ENCODE measurements around the gene SCAMP4.

The SCAMP4 gene

DNA sequence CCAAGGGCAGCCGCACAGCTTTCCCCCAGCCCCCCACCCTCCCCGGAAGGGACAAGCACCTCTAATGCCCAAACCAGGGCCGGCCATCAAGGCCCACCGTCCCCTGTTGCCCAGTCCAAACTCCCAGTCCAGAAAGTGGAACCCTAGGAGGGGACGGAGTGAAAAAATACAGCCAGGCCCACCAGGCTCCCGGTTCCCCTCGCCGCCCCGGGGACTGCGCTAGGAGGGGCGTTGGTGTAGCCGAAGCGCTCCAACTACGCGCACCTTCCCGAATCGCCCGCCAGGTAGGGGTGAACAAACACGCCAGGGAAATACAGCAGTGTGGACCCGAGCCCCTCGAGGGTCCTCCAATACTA is 43.2 kb upstream of the SCAMP4 start:
- Histone ChIP-seq H3K56ac (ENCODE audit: low read length) (peak overlapping the region; percentile 90), H3K4me3 (ENCODE audit: low read length) (peak overlapping the region; percentile 84), H3K4ac (ENCODE audit: low read depth, low read length) (no peak overlapping the region), H3K23ac (ENCODE audit: low read length) (no peak overlapping the region), H3K27me3 (ENCODE audit: insufficient read depth, low read length, poor library complexity) (no peaks in the 10 kb centered on the region), H3K18ac (ENCODE audit: low read length) (peak overlapping the region; percentile 71), H4K8ac (ENCODE audit: low read depth, low read length) (no peak overlapping the region), H2AK5ac (ENCODE audit: low read length) (no peak overlapping the region), H2BK120ac (ENCODE audit: low read depth, low read length) (no peak overlapping the region), H3K4me2 (ENCODE audit: low read length) (peak overlapping the region; percentile 84), H2BK15ac (replicated peaks; ENCODE audit: low read depth) (no peak overlapping the region), H3K4me1 (ENCODE audit: control insufficient read depth, low read depth, low read length) (peaks cover 13% of the 10 kb centered on the region), H3K36me3 (ENCODE audit: control insufficient read depth, insufficient read depth, low read length) (no peaks in the 10 kb centered on the region), H3K79me1 (ENCODE audit: low read length) (peaks cover 13% of the 10 kb centered on the region), H2BK5ac (ENCODE audit: low read length) (no peak overlapping the region), H4K5ac (ENCODE audit: low read length) (no peak overlapping the region), H3K9ac (ENCODE audit: low read length) (peak overlapping the region; percentile 82), H3K79me2 (ENCODE audit: control insufficient read depth, insufficient read depth, low read length) (peaks cover 49% of the 10 kb centered on the region), H3K27ac (ENCODE audit: low read depth, low read length) (no peak overlapping the region)
- no CpG with 5 or more reads among the region's 21 CpGs for WGBS (ENCODE audit: extremely low coverage, insufficient coverage, low lambda C conversion rate)
- DNase-seq = no peak

DNA sequence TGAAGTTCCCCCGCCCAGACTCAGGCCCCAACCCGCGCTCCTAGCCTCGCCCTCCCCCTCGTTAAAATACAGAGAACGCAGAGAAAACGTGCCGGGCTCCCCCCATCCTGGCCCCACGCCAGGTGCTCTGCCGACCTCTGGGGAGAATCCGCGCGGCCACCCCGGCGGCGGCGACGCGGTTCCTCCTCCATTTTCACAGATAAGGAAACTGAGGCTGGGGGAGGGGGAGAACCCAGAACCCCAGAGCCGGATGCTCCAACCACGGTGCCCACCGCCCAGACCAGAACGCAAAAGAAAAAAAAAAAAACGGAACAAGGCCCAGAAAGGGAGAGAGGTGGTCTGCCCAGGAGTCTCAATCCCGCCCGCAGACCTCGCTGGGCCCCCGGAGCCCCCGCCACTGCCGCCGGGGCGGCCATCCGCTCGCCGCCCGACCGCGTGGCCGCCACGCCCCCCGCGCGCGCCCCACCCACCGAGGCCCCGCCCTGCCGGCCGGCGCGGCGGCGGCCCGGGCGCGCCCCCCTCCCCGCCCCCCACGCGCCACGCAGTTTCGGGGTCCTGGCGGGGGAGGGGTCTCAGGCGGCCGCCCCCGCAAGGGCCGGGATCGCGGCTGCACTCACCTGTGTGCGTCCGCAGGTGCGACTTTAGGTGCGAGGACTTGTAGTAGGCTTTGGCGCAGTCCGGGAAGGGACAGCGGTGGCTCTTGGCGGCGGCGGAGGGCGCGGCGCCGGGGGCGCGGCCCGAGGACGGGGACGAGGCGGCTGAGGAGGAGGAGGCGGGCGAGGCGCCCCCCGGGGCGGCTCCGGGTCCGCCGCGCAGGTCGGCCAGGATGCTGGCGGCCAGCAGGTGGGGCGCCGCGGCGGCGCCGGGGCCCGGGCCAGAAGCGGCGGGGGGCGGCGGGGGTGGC is 42.5 kb upstream of the SCAMP4 start:
- no peak overlapping the region for H2BK5ac ChIP-seq (ENCODE audit: low read length)
- H2AK5ac ChIP-seq (ENCODE audit: low read length) = no peak overlapping the region
- no peak overlapping the region for H4K5ac ChIP-seq (ENCODE audit: low read length)
- no peak overlapping the region for H3K23ac ChIP-seq (ENCODE audit: low read length)
- WGBS (ENCODE audit: extremely low coverage, insufficient coverage, low lambda C conversion rate) = no CpG with 5 or more reads among the region's 109 CpGs
- H3K4me2 ChIP-seq (ENCODE audit: low read length) = peak overlapping the region; percentile 84
- peaks cover 46% of the 10 kb centered on the region for H3K79me2 ChIP-seq (ENCODE audit: control insufficient read depth, insufficient read depth, low read length)
- peak overlapping the region; percentile 90 for H3K56ac ChIP-seq (ENCODE audit: low read length)
- H3K4me1 ChIP-seq (ENCODE audit: control insufficient read depth, low read depth, low read length) = peaks cover 12% of the 10 kb centered on the region
- H3K18ac ChIP-seq (ENCODE audit: low read length) = peak overlapping the region; percentile 81
- H3K9ac ChIP-seq (ENCODE audit: low read length) = peak overlapping the region; percentile 90
- no peak overlapping the region for H2BK120ac ChIP-seq (ENCODE audit: low read depth, low read length)
- peak; percentile 65 for DNase-seq
- no peak overlapping the region for H2BK15ac ChIP-seq (replicated peaks; ENCODE audit: low read depth)
- no peaks in the 10 kb centered on the region for H3K27me3 ChIP-seq (ENCODE audit: insufficient read depth, low read length, poor library complexity)
- no peak overlapping the region for H4K8ac ChIP-seq (ENCODE audit: low read depth, low read length)
- no peaks in the 10 kb centered on the region for H3K36me3 ChIP-seq (ENCODE audit: control insufficient read depth, insufficient read depth, low read length)
- H3K4ac ChIP-seq (ENCODE audit: low read depth, low read length) = peak overlapping the region; percentile 40
- peak overlapping the region; percentile 80 for H3K27ac ChIP-seq (ENCODE audit: low read depth, low read length)
- H3K4me3 ChIP-seq (ENCODE audit: low read length) = peak overlapping the region; percentile 88
- H3K79me1 ChIP-seq (ENCODE audit: low read length) = peaks cover 13% of the 10 kb centered on the region

DNA sequence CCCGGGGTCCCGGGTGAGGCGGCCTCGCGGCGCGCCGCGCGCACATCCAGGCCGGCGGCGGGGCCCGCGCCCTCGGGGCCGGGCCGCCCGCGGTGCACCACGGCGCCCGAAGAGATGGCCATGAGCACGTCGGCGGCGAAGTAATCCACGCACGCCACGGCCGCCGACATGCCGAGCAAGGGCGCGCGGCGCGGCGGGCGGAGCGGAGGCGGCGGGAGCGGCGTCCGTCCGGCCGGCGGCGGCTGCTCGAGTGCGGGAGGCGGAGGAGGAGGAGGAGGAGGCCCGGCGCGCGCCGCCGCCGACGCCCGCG is 41.9 kb upstream of the SCAMP4 start, which contains the start of gene KLF16:
Gene KLF16 (minus strand): TSS at position 252 of the 310 bp plus-strand sequence. CDS start 82 bp downstream, at position 170.
- Histone ChIP-seq H2BK15ac (replicated peaks; ENCODE audit: low read depth) (peak within 1 kb of the TSS; percentile 10), H3K4me3 (ENCODE audit: low read length) (peak within 1 kb of the TSS; percentile 88), H3K79me2 (ENCODE audit: control insufficient read depth, insufficient read depth, low read length) (peaks cover 40% of the 10 kb centered on the region), H2BK120ac (ENCODE audit: low read depth, low read length) (peak within 1 kb of the TSS; percentile 69), H2BK5ac (ENCODE audit: low read length) (peak within 1 kb of the TSS; percentile 27), H2AK5ac (ENCODE audit: low read length) (no peak within 1 kb of the TSS), H3K27me3 (ENCODE audit: insufficient read depth, low read length, poor library complexity) (no peaks in the 10 kb centered on the region), H3K18ac (ENCODE audit: low read length) (peak within 1 kb of the TSS; percentile 96), H3K9ac (ENCODE audit: low read length) (peak within 1 kb of the TSS; percentile 94), H3K4me2 (ENCODE audit: low read length) (peak within 1 kb of the TSS; percentile 84), H3K23ac (ENCODE audit: low read length) (no peak within 1 kb of the TSS), H4K8ac (ENCODE audit: low read depth, low read length) (peak within 1 kb of the TSS; percentile 82), H3K79me1 (ENCODE audit: low read length) (peaks cover 10% of the 10 kb centered on the region), H3K4me1 (ENCODE audit: control insufficient read depth, low read depth, low read length) (peaks cover 10% of the 10 kb centered on the region), H3K4ac (ENCODE audit: low read depth, low read length) (peak within 1 kb of the TSS; percentile 98), H3K56ac (ENCODE audit: low read length) (peak within 1 kb of the TSS; percentile 93), H3K36me3 (ENCODE audit: control insufficient read depth, insufficient read depth, low read length) (no peaks in the 10 kb centered on the region), H3K27ac (ENCODE audit: low read depth, low read length) (peak within 1 kb of the TSS; percentile 92), H4K5ac (ENCODE audit: low read length) (no peak within 1 kb of the TSS)
- DNase-seq = no peak
- WGBS (ENCODE audit: extremely low coverage, insufficient coverage, low lambda C conversion rate) = no CpG with 5 or more reads among the region's 63 CpGs

DNA sequence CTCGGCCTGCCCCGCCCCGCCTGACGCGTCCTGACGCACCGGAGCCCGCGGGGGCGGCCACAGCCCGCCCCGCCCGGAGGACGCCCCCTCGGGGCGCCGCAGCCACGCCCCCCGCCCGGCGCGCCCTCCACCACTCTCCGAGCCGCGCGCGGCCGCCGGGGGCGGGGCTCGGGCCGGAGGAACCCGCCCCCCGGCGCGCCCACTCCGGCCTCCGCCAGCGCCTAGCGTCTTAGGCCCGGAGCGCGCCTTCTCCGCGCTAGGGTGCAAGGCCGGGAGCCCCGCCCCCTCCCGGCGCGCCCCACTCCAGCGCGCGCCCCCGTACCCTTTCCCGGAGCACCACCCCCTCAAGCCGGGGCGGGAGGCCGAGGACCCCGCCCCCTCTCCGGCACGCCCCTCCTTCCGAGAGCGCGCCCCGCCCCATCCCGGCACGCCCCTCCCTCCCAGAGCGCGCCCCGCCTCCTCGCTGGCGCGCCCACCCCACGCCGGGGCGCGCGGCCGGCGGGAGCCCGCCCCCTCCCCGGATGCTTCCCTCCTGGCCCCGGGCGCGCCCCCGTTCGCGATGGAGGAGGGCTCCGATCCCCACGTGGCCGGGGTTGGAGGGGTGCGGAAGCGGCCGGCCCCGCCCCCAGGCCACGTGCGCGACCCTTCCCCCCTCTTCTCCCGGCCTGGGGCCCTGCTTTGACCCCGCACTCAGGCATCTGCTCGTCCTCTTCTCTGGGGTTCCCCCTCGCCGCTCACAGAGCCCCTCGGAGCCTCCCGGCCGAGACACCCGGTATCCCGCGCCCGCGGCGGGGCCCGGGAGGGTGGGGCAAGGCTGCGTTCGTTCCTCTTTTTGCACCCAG is 41.3 kb upstream of the SCAMP4 start:
- H3K4me2 ChIP-seq (ENCODE audit: low read length) = peak overlapping the region; percentile 39
- H2BK5ac ChIP-seq (ENCODE audit: low read length) = peak overlapping the region; percentile 27
- H3K36me3 ChIP-seq (ENCODE audit: control insufficient read depth, insufficient read depth, low read length) = no peaks in the 10 kb centered on the region
- peak overlapping the region; percentile 98 for H3K4ac ChIP-seq (ENCODE audit: low read depth, low read length)
- H4K8ac ChIP-seq (ENCODE audit: low read depth, low read length) = peak overlapping the region; percentile 82
- H3K9ac ChIP-seq (ENCODE audit: low read length) = peak overlapping the region; percentile 94
- H3K4me1 ChIP-seq (ENCODE audit: control insufficient read depth, low read depth, low read length) = peaks cover 10% of the 10 kb centered on the region
- peak overlapping the region; percentile 69 for H2BK120ac ChIP-seq (ENCODE audit: low read depth, low read length)
- H3K23ac ChIP-seq (ENCODE audit: low read length) = no peak overlapping the region
- no CpG with 5 or more reads among the region's 115 CpGs for WGBS (ENCODE audit: extremely low coverage, insufficient coverage, low lambda C conversion rate)
- DNase-seq = peak; percentile 96
- H3K79me2 ChIP-seq (ENCODE audit: control insufficient read depth, insufficient read depth, low read length) = peaks cover 34% of the 10 kb centered on the region
- peak overlapping the region; percentile 92 for H3K27ac ChIP-seq (ENCODE audit: low read depth, low read length)
- H2AK5ac ChIP-seq (ENCODE audit: low read length) = no peak overlapping the region
- peak overlapping the region; percentile 93 for H3K56ac ChIP-seq (ENCODE audit: low read length)
- H3K27me3 ChIP-seq (ENCODE audit: insufficient read depth, low read length, poor library complexity) = no peaks in the 10 kb centered on the region
- H4K5ac ChIP-seq (ENCODE audit: low read length) = no peak overlapping the region
- peaks cover 6% of the 10 kb centered on the region for H3K79me1 ChIP-seq (ENCODE audit: low read length)
- H3K18ac ChIP-seq (ENCODE audit: low read length) = peak overlapping the region; percentile 96
- peak overlapping the region; percentile 54 for H3K4me3 ChIP-seq (ENCODE audit: low read length)
- peak overlapping the region; percentile 10 for H2BK15ac ChIP-seq (replicated peaks; ENCODE audit: low read depth)

DNA sequence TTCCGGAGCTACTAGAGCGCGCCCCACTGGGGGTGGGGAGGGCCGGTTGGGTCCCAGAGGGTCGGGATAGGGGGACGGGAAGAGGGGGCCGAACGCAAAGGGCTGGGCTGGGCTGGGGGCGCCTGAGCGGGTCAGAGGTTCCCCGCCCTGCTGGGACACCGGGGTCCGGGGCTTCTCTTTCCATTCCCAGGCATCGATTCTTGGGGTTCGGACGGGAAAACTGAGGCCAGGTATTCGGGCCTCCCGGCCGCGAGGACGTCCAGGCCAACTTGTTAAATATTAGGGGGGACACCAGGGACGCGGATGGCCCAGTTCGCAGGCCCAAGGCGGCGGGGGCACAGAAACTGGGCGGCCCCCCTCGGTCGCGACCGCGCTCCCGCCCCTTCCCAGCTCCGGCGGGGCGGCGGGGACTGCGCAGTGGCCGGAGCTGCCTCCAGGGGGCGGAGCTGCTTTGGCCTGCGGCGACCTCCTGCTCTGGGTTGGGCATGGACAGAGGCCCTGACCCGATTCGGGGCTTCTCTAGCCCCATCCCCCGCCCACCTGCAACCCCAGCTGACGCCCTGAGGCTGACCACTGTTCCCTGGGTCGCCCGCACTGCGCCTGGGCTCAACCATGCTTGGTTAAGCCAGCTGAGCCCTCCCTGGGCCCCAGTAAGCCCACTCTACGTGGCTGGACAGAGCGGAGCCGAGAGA is 40.6 kb upstream of the SCAMP4 start:
- H3K27me3 ChIP-seq (ENCODE audit: insufficient read depth, low read length, poor library complexity) = no peaks in the 10 kb centered on the region
- no peak overlapping the region for H2AK5ac ChIP-seq (ENCODE audit: low read length)
- peaks cover 4% of the 10 kb centered on the region for H3K79me1 ChIP-seq (ENCODE audit: low read length)
- peak overlapping the region; percentile 82 for H4K8ac ChIP-seq (ENCODE audit: low read depth, low read length)
- peak overlapping the region; percentile 10 for H2BK15ac ChIP-seq (replicated peaks; ENCODE audit: low read depth)
- H3K4ac ChIP-seq (ENCODE audit: low read depth, low read length) = peak overlapping the region; percentile 98
- H3K36me3 ChIP-seq (ENCODE audit: control insufficient read depth, insufficient read depth, low read length) = no peaks in the 10 kb centered on the region
- H2BK5ac ChIP-seq (ENCODE audit: low read length) = peak overlapping the region; percentile 27
- peak overlapping the region; percentile 96 for H3K56ac ChIP-seq (ENCODE audit: low read length)
- WGBS (ENCODE audit: extremely low coverage, insufficient coverage, low lambda C conversion rate) = no CpG with 5 or more reads among the region's 52 CpGs
- H3K79me2 ChIP-seq (ENCODE audit: control insufficient read depth, insufficient read depth, low read length) = peaks cover 27% of the 10 kb centered on the region
- H2BK120ac ChIP-seq (ENCODE audit: low read depth, low read length) = peak overlapping the region; percentile 69
- H3K4me3 ChIP-seq (ENCODE audit: low read length) = peak overlapping the region; percentile 54
- peak overlapping the region; percentile 74 for H3K4me2 ChIP-seq (ENCODE audit: low read length)
- H4K5ac ChIP-seq (ENCODE audit: low read length) = no peak overlapping the region
- peak overlapping the region; percentile 96 for H3K18ac ChIP-seq (ENCODE audit: low read length)
- peak overlapping the region; percentile 92 for H3K27ac ChIP-seq (ENCODE audit: low read depth, low read length)
- peak overlapping the region; percentile 85 for H3K23ac ChIP-seq (ENCODE audit: low read length)
- peak; percentile 83 for DNase-seq
- peak overlapping the region; percentile 94 for H3K9ac ChIP-seq (ENCODE audit: low read length)
- peaks cover 8% of the 10 kb centered on the region for H3K4me1 ChIP-seq (ENCODE audit: control insufficient read depth, low read depth, low read length)
